K562 (cell line): ENCODE data around the gene SNAPC2. TPM values are rescaled to one million over a fixed set of nuclear protein-coding genes. Genes with fewer than 3 reads are reported as not detected.

Source experiments
- CHD2 ChIP-seq: IDR thresholded peaks from 2 replicates; pipeline ENCODE4 v1.6.1; 2011; ENCODE audit warnings: low read depth, low read length
- E2F1 ChIP-seq: sonication (generic); formaldehyde crosslinking; IDR thresholded peaks from 2 replicates; pipeline ENCODE4 v1.8.1; 2023; ENCODE audit warnings: mild to moderate bottlenecking, missing genetic modification reagents, moderate library complexity
- ELF4 ChIP-seq: fragments of 450-650 bp; formaldehyde crosslinking; IDR thresholded peaks from 2 replicates; pipeline ENCODE4 v1.4.0; 2022; ENCODE audit warnings: missing genetic modification characterization
- HDAC2 ChIP-seq: fragments of 450-650 bp; IDR thresholded peaks from 2 replicates; pipeline ENCODE4 v1.6.1; 2016; ENCODE audit warnings: mild to moderate bottlenecking
- KAT7 ChIP-seq: sonication (generic); formaldehyde crosslinking; IDR thresholded peaks from 2 replicates; pipeline ENCODE4 v1.8.0; 2022; ENCODE audit warnings: missing genetic modification reagents, mild to moderate bottlenecking, borderline replicate concordance
- NCOR1 ChIP-seq: fragments of 450-650 bp; IDR thresholded peaks from 2 replicates; pipeline ENCODE4 v1.6.1; 2016; ENCODE audit warnings: mild to moderate bottlenecking, moderate library complexity
- PCBP2 ChIP-seq: fragments of 200-400 bp; formaldehyde crosslinking; IDR thresholded peaks from 2 replicates; pipeline ENCODE4 v1.6.1; 2018; ENCODE audit warnings: low read length, low read depth, mild to moderate bottlenecking, moderate library complexity; ENCODE audit not compliant: poor library complexity, severe bottlenecking
- RCOR1 ChIP-seq, 2 experiments: IDR thresholded peaks; 2 replicates each; pipeline ENCODE4 v1.6.1; 2012; ENCODE audit warnings: low read depth in 2 of 2, low read length in 2 of 2, borderline replicate concordance in 1 of 2, improper control_type of control experiment in 1 of 2
- SP2 ChIP-seq: IDR thresholded peaks from 2 replicates; pipeline ENCODE4 v1.6.1; 2011; ENCODE audit warnings: mild to moderate bottlenecking, low read depth, low read length, moderate library complexity; ENCODE audit not compliant: poor library complexity, severe bottlenecking; ENCODE audit errors: extremely low read depth
- SRF ChIP-seq, 2 experiments: fragments of 250-450, 450-650 bp in 1 of 2; sonication (Bioruptor Pico) in 1 of 2; sonication (generic) in 1 of 2; formaldehyde crosslinking; IDR thresholded peaks; 2 replicates each; pipeline versions ENCODE4 v1.5.0 to v1.5.1; 2020 to 2022; ENCODE audit warnings: mild to moderate bottlenecking in 1 of 2, missing genetic modification reagents in 1 of 2
- TEAD4 ChIP-seq, 2 experiments: sonication (generic) in 1 of 2; formaldehyde crosslinking in 1 of 2; IDR thresholded peaks; 2 replicates each; pipeline versions ENCODE4 v1.6.1 to v1.8.0; 2012 to 2022; ENCODE audit warnings: borderline replicate concordance in 1 of 2, inconsistent platforms in 1 of 2, low read length in 1 of 2, mild to moderate bottlenecking in 1 of 2, missing genetic modification reagents in 1 of 2
- TFAM ChIP-seq: fragments of 250-450 bp; sonication (Bioruptor Pico); conservative IDR thresholded peaks from 2 replicates; pipeline ENCODE4 v1.5.0; 2021; ENCODE audit warnings: mild to moderate bottlenecking, moderate library complexity
- ZBED1 ChIP-seq: IDR thresholded peaks from 2 replicates; pipeline ENCODE4 v1.6.1; 2014
- ZNF124 ChIP-seq: sonication (generic); formaldehyde crosslinking; IDR thresholded peaks from 2 replicates; pipeline ENCODE4 v1.8.1; 2022; ENCODE audit warnings: missing genetic modification reagents
- ZNF740 ChIP-seq, 3 experiments: fragments of 200-800 bp in 1 of 3; sonication (Bioruptor generic) in 1 of 3; sonication (generic) in 1 of 3; formaldehyde crosslinking in 1 of 3; IDR thresholded peaks; 2 replicates each; pipeline versions ENCODE4 v1.6.1 to v1.8.0; 2016 to 2022; ENCODE audit warnings: mild to moderate bottlenecking in 2 of 3, missing compliant biosample characterization in 2 of 3, missing genetic modification characterization in 2 of 3, missing genetic modification reagents in 1 of 3
- polyA plus RNA-seq, 8 experiments: library from polyadenylated mRNA; depleted of rRNA in 4 of 8; stranded (reverse) in 5 of 8; unstranded in 3 of 8; fragments of >200 nt; fragmentation: Nextera tagmentation in 2 of 8; fragmentation: Illumina TruSeq in 1 of 8; extraction: Ambion mirVana in 2 of 8; extraction: Trizol in 1 of 8; gene quantifications; 2 replicates each; pipeline versions ENCODE4 v1.2.1 to v1.2.3, GENCODE V29; 2011 to 2014; ENCODE audit warnings: inconsistent platforms in 1 of 8, missing spikeins in 1 of 8
- total RNA-seq, 7 experiments: library from RNA; depleted of rRNA in 6 of 7; stranded (reverse); fragments of >200 nt in 6 of 7; fragmentation: Illumina TruSeq in 2 of 7; extraction: Trizol in 2 of 7; gene quantifications; 2 replicates each; pipeline versions ENCODE4 v1.2.1 to v1.2.3, GENCODE V29; 2011 to 2021; ENCODE audit warnings: low replicate concordance in 1 of 7
- TF ChIP-seq, protein P1 (sequence below): fragments of 250-450 bp; sonication (Bioruptor Pico); IDR thresholded peaks from 2 replicates; pipeline ENCODE4 v1.5.0; 2022; ENCODE audit warnings: mild to moderate bottlenecking
- TF ChIP-seq, protein P2 (sequence below): fragments of 250-450 bp; sonication (Bioruptor Pico); IDR thresholded peaks from 2 replicates; pipeline ENCODE4 v1.8.0; 2021; ENCODE audit warnings: borderline replicate concordance, mild to moderate bottlenecking, moderate library complexity; ENCODE audit not compliant: poor library complexity, severe bottlenecking
- TF ChIP-seq, protein P3 (sequence below): fragments of 450-650 bp; IDR thresholded peaks from 2 replicates; pipeline ENCODE4 v1.6.1; 2017; ENCODE audit warnings: antibody characterized with exemption

SNAPC2 gene
- total and polyA plus RNA-seq, 9 of the 15 experiments (the other 6 are each of a cell fraction or from before 2014, with no cell fraction given): 0.59 to 45.1 (median 15.3) TPM

DNA sequence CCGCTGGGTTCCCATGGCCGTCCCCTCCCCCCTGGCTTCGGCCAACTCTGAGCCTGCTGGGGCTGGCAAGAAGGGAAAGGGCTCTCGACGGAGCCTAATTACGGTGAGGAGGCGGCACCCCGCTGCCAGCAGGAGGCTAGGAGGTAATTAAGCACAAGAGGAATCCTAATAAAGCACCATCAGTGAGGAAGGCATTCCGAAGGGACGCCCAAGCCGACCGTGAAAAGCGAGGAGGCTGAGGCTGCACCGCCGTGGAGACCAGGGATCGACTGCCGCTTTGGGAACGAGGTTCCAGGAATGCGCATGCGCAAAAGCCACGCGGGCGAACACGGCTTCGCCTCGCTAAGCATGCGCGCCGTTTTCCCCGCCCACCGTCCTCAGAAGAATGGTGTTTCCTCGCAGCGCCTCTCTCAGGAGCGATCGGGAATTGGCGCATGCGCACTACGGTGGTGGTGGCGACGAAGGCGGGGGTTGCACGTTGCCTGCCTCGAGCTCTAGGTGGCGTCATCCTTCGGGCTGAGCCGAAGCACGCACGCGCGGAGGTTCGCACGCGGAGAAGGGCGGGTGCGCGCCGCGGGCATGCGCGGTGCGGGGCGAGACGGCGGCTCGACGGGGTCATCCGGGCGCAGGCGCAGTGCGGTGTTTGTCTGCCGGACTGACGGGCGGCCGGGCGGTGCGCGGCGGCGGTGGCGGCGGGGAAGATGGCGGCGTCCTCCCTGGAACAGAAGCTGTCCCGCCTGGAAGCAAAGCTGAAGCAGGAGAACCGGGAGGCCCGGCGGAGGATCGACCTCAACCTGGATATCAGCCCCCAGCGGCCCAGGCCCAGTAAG, 16.7 kb upstream of the SNAPC2 start, which contains the start of gene MAP2K7 (continued):
- TF ChIP-seq ELF4 (CRISPR knock-in tag): no peak
- peak in 1 of 2 experiments; percentile 24; a peak in 1 of 4 replicates for TF ChIP-seq RCOR1 (IDR thresholded peaks at IDR 0.05; ENCODE audit: borderline replicate concordance in 1 of 2, low read depth in 2 of 2, low read length in 2 of 2)
- TF ChIP-seq, protein P1, sequence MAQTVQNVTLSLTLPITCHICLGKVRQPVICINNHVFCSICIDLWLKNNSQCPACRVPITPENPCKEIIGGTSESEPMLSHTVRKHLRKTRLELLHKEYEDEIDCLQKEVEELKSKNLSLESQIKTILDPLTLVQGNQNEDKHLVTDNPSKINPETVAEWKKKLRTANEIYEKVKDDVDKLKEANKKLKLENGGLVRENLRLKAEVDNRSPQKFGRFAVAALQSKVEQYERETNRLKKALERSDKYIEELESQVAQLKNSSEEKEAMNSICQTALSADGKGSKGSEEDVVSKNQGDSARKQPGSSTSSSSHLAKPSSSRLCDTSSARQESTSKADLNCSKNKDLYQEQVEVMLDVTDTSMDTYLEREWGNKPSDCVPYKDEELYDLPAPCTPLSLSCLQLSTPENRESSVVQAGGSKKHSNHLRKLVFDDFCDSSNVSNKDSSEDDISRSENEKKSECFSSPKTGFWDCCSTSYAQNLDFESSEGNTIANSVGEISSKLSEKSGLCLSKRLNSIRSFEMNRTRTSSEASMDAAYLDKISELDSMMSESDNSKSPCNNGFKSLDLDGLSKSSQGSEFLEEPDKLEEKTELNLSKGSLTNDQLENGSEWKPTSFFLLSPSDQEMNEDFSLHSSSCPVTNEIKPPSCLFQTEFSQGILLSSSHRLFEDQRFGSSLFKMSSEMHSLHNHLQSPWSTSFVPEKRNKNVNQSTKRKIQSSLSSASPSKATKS (CRISPR knock-in tag): no peak
- TF ChIP-seq, protein P2, sequence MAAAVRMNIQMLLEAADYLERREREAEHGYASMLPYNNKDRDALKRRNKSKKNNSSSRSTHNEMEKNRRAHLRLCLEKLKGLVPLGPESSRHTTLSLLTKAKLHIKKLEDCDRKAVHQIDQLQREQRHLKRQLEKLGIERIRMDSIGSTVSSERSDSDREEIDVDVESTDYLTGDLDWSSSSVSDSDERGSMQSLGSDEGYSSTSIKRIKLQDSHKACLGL (CRISPR knock-in tag): no peak
- no peak for TF ChIP-seq ZNF740 (CRISPR knock-in tag; IDR thresholded peaks at IDR 0.05)
- no peak for TF ChIP-seq ZNF740 (tag; IDR thresholded peaks at IDR 0.05)
- no peak; the same call in 1 of the 2 replicates for TF ChIP-seq E2F1 (CRISPR knock-in tag)
- no peak for TF ChIP-seq TEAD4 (IDR thresholded peaks at IDR 0.05; ENCODE audit: low read length)
- 0 out of 2 replicates have a peak, but pooled peaks have one; percentile 43 for TF ChIP-seq TEAD4 (CRISPR knock-in tag; IDR thresholded peaks at IDR 0.05; ENCODE audit: borderline replicate concordance)
- TF ChIP-seq HDAC2: 0 out of 2 replicates have a peak, but pooled peaks have one; percentile 55
- TF ChIP-seq SP2: no peak
- no peak for TF ChIP-seq TFAM (CRISPR knock-in tag)
- peak in 1 of 2 experiments; percentile 43; a peak in 1 of 4 replicates for TF ChIP-seq SRF (CRISPR knock-in tag; IDR thresholded peaks at IDR 0.05)
- TF ChIP-seq, protein P3, sequence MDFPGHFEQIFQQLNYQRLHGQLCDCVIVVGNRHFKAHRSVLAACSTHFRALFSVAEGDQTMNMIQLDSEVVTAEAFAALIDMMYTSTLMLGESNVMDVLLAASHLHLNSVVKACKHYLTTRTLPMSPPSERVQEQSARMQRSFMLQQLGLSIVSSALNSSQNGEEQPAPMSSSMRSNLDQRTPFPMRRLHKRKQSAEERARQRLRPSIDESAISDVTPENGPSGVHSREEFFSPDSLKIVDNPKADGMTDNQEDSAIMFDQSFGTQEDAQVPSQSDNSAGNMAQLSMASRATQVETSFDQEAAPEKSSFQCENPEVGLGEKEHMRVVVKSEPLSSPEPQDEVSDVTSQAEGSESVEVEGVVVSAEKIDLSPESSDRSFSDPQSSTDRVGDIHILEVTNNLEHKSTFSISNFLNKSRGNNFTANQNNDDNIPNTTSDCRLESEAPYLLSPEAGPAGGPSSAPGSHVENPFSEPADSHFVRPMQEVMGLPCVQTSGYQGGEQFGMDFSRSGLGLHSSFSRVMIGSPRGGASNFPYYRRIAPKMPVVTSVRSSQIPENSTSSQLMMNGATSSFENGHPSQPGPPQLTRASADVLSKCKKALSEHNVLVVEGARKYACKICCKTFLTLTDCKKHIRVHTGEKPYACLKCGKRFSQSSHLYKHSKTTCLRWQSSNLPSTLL: no peak
- TF ChIP-seq NCOR1: 0 out of 2 replicates have a peak, but pooled peaks have one; percentile 5
- TF ChIP-seq PCBP2: no peak
- 0 out of 2 replicates have a peak, but pooled peaks have one; percentile 17 for TF ChIP-seq KAT7 (CRISPR knock-in tag)
- no peak for TF ChIP-seq ZNF124 (CRISPR knock-in tag)
- no peak for TF ChIP-seq CHD2
- TF ChIP-seq ZBED1: no peak
